GM12891 (cell line): ENCODE measurements around the gene RALGDS.

ENCODE experiments used
- POLR2A ChIP-seq: IDR thresholded peaks from 2 replicates; pipeline ENCODE4 v1.6.1; 2011; ENCODE audit warnings: low read depth, low read length, control low read depth
- POLR2AphosphoS5 ChIP-seq: IDR thresholded peaks from 2 replicates; pipeline ENCODE4 v1.6.1; 2011; ENCODE audit warnings: low read depth, low read length, control low read depth

GRCh38 chr9:133120501-133121197 lies 391 bp downstream of the RALGDS start:
- TF ChIP-seq POLR2A (no peak), POLR2AphosphoS5 (0 out of 2 replicates have a peak, but pooled peaks have one; percentile 12)
